ENCODE results near the gene RAB3D.
"Not testable (repeated sequence)": the region's sequence is repeated elsewhere in the genome, so short reads cannot be mapped to it uniquely, and the experiment has no call there.

Gene RAB3D

DNA sequence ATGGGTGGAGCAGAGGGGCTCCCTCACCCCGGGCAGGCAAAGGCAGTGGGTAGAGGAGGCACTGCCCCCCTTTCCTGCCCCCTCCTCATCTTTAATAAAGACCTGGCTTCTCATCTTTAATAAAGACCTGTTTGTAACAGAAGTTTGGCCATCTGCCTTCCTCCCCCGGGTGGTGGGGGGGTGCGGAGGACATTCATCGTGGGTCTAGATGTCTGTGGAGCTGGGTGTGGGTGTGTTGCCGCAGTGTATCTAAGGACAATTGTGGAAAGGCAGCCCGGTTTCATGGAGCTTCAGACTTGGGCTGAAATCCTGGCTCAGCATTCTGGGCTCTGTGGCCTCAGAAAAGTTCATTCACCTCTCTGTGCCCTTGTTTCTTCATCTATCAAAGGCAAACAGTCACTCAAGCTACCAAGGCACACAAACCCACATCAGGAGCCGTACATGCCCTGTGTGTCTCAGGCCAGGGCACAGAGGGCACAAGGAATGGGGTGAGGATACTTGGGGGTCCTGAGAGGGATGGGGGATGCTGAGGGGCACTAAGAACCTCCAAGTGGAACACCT, 26.2 kb upstream of the RAB3D start:
- DNase-seq (ENCODE audit: low spot score): no peak

GRCh38 chr19:11364935-11365334, 25.5 kb upstream of the RAB3D start:
- DNase-seq (ENCODE audit: low spot score): no peak

- no peak for DNase-seq (ENCODE audit: low spot score)
Measured at GRCh38 chr19:11364296-11364904, 24.9 kb upstream of the RAB3D start.

DNA sequence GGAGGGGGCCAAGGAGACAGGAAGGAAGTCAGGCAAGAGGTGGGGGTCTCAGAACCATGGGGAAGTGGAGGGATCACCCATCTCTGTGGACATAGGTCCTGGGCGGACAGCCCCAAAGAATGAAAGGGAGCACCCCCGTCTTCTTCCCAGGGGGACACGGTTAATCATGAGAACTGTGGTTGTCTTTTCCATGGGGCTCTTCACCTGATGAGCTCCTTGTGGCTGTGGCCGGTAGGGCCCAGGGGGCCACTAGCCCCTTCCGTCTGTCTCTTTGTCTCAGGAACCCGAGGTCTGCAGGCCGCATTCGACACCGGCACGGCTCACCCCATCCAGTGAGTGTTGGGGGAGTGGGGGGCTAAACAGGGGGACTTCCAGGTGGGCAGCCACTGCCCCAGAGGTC, 24.4 kb upstream of the RAB3D start:
- no peak for DNase-seq (ENCODE audit: low spot score)

GRCh38 chr19:11361771-11362731, 22.6 kb upstream of the RAB3D start:
- DNase-seq (ENCODE audit: low spot score): peak; percentile 70

DNA sequence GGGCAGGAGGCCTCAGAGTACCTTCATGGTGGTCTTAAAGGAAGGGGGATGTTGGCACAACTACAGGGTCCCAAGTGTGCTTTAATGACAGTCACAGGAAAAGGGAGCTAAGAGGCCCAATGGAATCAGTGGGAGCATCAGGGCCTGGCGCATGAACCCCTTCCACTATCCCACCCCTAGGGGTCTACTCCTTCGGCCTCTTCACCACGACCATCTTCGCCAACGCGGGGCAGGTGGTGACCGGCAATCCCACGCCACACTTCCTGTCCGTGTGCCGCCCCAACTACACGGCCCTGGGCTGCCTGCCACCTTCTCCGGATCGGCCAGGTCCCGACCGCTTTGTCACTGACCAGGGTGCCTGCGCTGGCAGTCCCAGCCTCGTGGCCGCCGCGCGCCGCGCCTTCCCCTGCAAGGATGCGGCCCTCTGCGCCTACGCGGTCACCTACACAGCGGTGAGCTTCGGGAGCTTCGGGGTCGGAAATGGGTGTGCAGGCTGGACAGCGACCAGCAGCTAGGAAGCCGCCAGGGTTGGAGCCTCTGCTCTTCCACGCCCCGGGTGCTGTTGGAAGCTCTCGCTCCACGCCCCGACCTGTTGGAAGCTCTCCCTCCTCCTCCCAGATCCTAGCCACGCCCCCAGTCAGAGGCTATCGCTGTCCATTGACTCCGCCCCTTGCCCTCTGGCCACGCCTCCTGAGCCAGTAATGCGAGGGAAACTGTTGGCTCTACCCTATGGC, 21.7 kb upstream of the RAB3D start:
- DNase-seq (ENCODE audit: low spot score): peak; percentile 95

DNA sequence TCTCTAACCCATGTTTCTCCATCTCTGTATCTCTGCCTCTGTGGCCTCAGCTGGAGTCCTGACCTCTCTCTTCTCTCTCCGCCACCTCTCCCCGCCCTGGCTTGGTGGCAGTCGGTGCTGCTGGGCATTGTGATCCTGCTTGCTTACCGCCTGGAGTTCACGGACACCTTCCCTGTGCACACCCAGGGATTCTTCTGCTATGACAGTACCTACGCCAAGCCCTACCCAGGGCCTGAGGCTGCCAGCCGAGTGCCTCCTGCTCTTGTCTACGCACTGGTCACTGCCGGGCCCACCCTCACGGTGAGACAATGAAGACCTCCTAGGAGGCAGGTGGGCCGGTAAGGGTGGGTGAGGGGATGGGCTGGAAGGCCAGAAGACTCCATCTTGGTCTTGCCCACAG, 20.0 kb upstream of the RAB3D start:
- no peak for DNase-seq (ENCODE audit: low spot score)

DNA sequence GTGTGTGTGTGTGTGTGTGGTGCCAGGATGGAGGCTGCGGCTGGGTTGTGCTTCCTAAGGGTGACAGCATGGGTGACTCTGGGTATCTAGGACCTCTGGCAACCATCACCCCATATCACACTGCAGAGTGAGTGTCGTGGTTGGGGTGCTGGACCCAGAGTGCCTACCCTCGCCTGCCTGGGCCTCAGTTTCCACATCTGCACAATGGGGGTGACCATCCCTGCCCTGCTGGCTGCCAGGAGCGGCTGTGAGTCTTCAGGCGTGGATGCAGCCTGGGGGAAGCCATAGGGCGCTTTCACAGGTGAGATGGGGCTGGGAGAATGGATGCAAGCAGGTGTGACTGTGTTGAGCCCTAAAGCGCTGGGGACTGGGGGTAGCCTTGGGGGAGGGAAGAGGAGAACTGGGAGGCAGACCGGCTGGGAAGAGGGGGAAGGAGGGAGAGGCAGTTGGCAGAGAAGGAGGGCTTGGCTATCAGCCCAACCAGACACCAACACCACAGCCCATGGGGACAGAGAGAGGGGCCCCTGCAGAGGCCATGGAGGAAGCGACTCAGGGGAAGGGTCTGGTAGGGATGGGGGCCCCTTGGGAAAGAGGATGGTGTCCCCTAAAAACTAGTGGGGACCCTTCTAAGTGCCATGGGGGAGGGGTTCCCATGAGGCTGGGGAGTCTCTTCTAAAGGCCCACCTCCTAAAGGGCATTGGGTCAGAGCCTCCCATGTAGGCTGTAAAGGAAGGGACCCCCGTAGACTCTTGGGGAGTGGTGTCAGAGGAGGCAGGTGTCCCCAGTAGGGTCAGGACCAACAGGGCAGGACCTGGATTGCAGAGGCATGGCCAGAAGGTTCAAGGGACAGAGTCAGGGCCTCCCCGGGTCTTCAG, 17.5 kb upstream of the RAB3D start:
- no peak for DNase-seq (ENCODE audit: low spot score)

DNA sequence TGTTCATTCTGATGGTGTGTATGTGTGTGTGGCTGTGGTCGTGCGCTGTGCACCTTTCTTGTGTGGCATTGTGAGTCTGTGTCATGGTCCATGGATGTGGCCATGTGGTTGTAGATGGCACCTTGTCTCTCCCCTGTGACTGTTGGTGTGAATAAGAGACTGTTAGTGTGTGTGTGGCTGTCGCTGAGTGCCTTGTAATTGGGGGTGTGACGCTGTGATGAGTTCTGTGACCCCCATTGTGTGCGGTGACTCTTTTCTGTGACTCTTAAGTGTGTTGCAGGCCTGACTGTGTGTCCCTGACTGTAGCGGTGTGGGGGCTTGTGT, 16.6 kb upstream of the RAB3D start:
- no peak for DNase-seq (ENCODE audit: low spot score)

DNA sequence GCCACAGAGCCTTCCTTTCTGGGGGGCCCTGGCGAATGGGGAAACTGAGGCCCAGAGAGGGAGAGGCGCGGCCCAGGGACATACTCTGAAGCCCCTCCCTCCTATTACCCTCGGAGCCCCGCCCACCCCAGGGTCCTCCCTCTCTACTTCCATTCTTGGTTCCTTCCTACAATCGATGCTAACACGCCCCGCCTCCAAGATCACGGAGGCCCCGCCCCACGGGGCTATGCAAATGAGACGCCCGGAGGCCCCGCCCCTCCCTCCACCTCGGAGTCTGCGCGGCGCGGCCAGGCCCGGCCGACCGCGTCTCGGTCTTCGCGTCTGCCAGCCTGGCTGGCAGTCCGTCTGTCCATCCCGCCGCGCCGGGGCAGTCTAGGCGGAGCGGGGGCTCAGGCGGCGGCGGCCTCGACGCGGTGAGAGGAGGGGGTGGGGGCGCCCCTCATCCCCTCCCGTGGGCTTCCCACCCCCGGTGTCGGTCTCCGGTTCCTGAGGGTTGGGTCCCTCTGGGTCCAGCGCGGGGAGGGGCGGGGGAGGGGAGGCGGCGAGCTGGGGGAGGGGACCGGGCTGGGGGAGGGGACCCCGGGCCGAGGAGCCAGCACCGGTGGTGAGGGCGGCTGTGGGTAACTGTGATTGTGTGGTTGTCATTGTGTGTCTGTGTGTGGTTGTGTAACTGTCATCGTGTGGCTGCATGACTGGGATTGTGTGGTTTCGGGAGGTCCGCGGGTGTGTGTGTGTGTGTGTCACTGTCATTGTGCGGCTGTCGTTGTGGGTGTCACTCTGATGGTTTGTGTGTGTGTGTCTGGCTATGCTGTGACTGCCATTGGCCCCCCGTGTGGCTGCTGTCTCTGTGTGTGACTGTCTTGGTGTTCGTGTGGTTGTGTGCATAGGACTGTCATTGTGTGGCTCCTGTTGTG, 16.0 kb upstream of the RAB3D start, which contains the start of gene PLPPR2:
Gene PLPPR2, plus strand, starts transcription at position 273 of the 914 bp plus-strand sequence. CDS start 2,242 bp downstream, outside the sequence.
- peak; percentile 91 for DNase-seq (ENCODE audit: low spot score)

DNA sequence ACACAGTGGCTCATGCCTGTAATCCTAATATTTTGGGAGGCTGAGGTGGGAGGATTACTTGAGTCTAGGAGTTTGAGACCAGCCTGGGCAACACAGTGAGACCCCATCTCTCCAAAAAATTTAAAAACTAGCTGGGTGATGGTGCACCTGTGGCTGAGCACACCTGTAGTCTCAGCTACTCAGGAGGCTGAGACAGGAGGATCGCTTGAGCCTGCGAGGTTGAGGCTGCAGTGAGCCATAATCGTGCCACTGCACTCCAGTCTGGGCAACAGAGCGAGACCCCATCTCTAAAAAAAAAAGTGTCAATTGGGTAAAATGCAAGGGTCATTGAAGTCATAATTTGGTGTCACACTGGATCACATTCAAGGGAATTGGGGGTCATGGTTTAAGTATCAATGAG, 14.6 kb upstream of the RAB3D start:
- DNase-seq (ENCODE audit: low spot score): not testable (repeated sequence)

DNA sequence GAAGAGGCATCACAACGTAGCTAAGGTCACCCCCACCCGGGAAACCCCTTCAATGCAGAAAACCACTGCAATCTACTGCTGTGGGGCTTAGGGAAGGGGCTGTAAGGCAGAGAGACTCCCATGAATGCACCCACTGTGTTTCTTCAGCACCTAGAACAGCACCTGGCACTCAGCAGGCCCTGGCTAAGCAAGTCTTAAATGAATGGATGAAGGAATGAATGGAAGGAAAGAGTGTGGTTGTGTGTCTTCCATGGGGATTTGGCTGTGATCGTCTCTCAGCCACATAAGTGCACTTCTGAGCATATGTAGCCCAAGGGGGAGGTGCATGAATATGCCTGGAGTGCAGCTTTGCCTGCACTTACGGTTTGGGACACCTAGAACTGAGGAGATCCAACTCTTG, 9.7 kb upstream of the RAB3D start:
- DNase-seq (ENCODE audit: low spot score): no peak

- DNase-seq (ENCODE audit: low spot score): no peak
Measured at GRCh38 chr19:11347546-11348039, 8.1 kb upstream of the RAB3D start.

GRCh38 chr19:11346104-11346940, 6.9 kb upstream of the RAB3D start, which contains the start of the genes CCDC159 and TMEM205:
Gene CCDC159 (plus strand): TSS chr19:11346519. CDS start chr19:11346607, 88 bp downstream.
Gene TMEM205 (minus strand): TSS chr19:11346268. CDS start chr19:11345619, 649 bp downstream.
- peak; percentile 98 for DNase-seq (ENCODE audit: low spot score)

DNA sequence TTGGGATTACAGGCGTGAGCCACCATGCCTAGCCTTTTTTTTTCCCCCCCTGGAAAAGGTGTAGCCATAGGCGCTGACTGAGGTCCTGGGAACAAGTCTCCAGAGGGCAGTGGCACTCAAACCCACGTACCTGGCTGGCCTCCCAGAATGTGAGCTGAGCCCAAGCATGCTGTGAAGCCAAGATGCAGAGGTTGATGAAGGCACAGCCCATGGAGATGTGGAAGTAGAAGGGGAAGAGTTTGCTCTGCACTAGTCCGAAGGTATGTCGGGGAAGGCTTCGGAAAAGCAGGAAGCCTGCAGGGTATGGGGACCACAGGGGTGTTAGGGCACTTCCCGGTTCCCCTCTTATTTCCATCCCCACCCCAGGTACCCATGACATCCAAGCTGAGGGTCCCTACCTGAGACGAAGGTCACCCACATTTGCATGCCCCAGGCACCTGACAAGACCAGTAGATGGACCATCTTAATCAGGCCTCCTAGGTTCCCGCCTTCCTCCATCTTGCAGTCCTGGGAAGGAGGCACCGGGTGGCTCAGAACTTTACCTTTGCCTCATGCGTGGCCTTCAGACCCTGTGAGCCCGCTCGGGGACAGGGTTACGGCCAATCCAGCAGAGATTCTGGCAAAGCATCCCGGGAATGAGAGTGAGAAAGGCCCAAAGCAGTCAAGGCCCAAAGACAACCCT, 5.8 kb upstream of the RAB3D start:
- no peak for DNase-seq (ENCODE audit: low spot score)

DNA sequence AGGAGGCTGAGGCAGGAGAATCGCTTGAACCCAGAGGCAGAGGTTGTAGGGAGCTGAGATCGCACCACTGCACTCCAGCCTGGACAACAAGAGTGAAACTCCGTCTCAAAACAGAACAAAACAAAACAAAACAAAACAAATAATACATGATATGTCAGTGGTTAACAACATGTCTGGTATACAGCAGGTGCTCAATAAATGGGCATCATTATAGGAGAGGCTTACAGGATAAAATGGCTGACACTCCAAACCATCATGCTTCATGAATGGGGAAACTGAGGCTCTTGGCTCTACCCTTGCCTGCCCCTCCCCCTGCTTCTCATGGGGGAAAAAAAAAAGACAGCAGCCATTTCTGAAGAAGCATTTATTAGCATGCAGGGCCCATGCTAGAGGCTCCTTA, 3.0 kb upstream of the RAB3D start:
- DNase-seq (ENCODE audit: low spot score): no peak

DNA sequence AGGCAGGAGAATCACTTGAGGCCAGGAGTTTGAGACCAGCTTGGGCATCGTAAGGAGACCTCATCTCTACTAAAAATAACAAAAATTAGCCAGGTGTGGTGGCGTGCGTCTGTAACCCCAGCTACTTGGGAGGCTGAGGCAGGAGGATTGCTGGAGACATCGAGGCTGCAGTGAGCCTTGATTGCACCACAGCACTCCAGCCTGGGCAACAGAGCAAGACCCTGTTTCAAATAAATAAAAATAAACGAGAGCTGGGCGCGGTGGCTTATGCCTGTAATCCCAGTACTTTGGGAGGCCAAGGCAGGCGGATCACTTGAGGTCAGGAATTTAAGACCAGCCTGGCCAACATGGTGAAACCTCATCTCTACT, 626 bp upstream of the RAB3D start:
- not testable (repeated sequence) for DNase-seq (ENCODE audit: low spot score)

GRCh38 chr19:11338569-11339253, 746 bp downstream of the RAB3D start:
- no peak for DNase-seq (ENCODE audit: low spot score)

Measured in ecto neural progenitor cell (in vitro differentiated cells).